NCI-H2196 treated with DMSO at 0.1 percent for 48 hours (cell line): Measurements from ENCODE around the gene C19orf67.

ENCODE experiments used
- DNase-seq: peaks from one replicate; lab custom pipeline; 2025; ENCODE audit not compliant: unreplicated experiment; lab: John Stamatoyannopoulos, UW

Gene C19orf67

GRCh38 chr19:14110650-14111049, 25.1 kb upstream of the C19orf67 start:
- no peak for DNase-seq

- DNase-seq, result no peak
Observed at GRCh38 chr19:14107581-14108461, 22.2 kb upstream of the C19orf67 start.

GRCh38 chr19:14106840-14107239, 21.3 kb upstream of the C19orf67 start:
- DNase-seq, result no peak

GRCh38 chr19:14105680-14106079, 20.1 kb upstream of the C19orf67 start:
- DNase-seq, result no peak

- DNase-seq, result no peak
Observed at GRCh38 chr19:14103310-14103709, 17.7 kb upstream of the C19orf67 start.

- no peak for DNase-seq
Observed at GRCh38 chr19:14102756-14103155, 17.2 kb upstream of the C19orf67 start.

- DNase-seq, result no peak
Observed at GRCh38 chr19:14102102-14102696, 16.6 kb upstream of the C19orf67 start.

- no peak for DNase-seq
Observed at GRCh38 chr19:14101003-14101545, 15.5 kb upstream of the C19orf67 start.

- no peak for DNase-seq
Observed at GRCh38 chr19:14097532-14098151, 12.1 kb upstream of the C19orf67 start.

GRCh38 chr19:14096272-14096992, 10.8 kb upstream of the C19orf67 start:
- DNase-seq, result no peak

- no peak for DNase-seq
Observed at GRCh38 chr19:14094854-14095253, 9.3 kb upstream of the C19orf67 start.

GRCh38 chr19:14093117-14093823, 7.7 kb upstream of the C19orf67 start:
- no peak for DNase-seq

GRCh38 chr19:14091813-14092462, 6.4 kb upstream of the C19orf67 start:
- DNase-seq, result no peak

- peak; percentile 86 for DNase-seq
Observed at GRCh38 chr19:14091081-14091812, 5.7 kb upstream of the C19orf67 start.

GRCh38 chr19:14090509-14091080, 5.0 kb upstream of the C19orf67 start, which contains the start of gene SAMD1:
SAMD1 (minus strand) TSS chr19:14090751.
- peak; percentile 86 for DNase-seq

GRCh38 chr19:14089662-14090508, 4.3 kb upstream of the C19orf67 start:
- no peak for DNase-seq

- no peak for DNase-seq
Observed at GRCh38 chr19:14089412-14089661, 3.8 kb upstream of the C19orf67 start.
